ENCODE results near the gene LGR5.
A peak's percentile ranks its signal among the peaks of the same experiment; 100 is the strongest.
"Not testable (repeated sequence)": the region's sequence is repeated elsewhere in the genome, so short reads cannot be mapped to it uniquely, and the experiment has no call there.

Gene LGR5

GRCh38 chr12:71556448-71556847 is 116.8 kb downstream of the LGR5 start:
- no peak for DNase-seq

GRCh38 chr12:71556875-71557274 is 117.3 kb downstream of the LGR5 start:
- no peak for DNase-seq

- DNase-seq = no peak
These were observed 118.8 kb downstream of the LGR5 start for GRCh38 chr12:71558445-71558844.

GRCh38 chr12:71562676-71563595 is 123.3 kb downstream of the LGR5 start:
- peak; percentile 29 for DNase-seq

GRCh38 chr12:71565535-71565934 is 125.9 kb downstream of the LGR5 start:
- no peak for DNase-seq

- DNase-seq = no peak
These were observed 127.1 kb downstream of the LGR5 start for GRCh38 chr12:71566655-71567054.

- DNase-seq = no peak
These were observed 127.9 kb downstream of the LGR5 start for GRCh38 chr12:71567537-71567936.

- DNase-seq = not testable (repeated sequence)
These were observed 130.3 kb downstream of the LGR5 start for GRCh38 chr12:71569885-71570284.

- DNase-seq = no peak
These were observed 136.9 kb downstream of the LGR5 start for GRCh38 chr12:71576496-71576895.

- DNase-seq = no peak
These were observed 139.2 kb downstream of the LGR5 start for GRCh38 chr12:71578694-71579258.

- DNase-seq = no peak
These were observed 141.6 kb downstream of the LGR5 start for GRCh38 chr12:71581206-71581605.

- DNase-seq = no peak
These were observed 143.3 kb downstream of the LGR5 start for GRCh38 chr12:71582925-71583324.

GRCh38 chr12:71584356-71584755 is 144.8 kb downstream of the LGR5 start:
- DNase-seq = no peak

- DNase-seq = no peak
These were observed 145.6 kb downstream of the LGR5 start for GRCh38 chr12:71585218-71585617.

GRCh38 chr12:71587012-71587411 is 147.4 kb downstream of the LGR5 start:
- DNase-seq = no peak

- no peak for DNase-seq
These were observed 149.9 kb downstream of the LGR5 start for GRCh38 chr12:71589478-71589881.

- DNase-seq = no peak
These were observed 152.0 kb downstream of the LGR5 start for GRCh38 chr12:71591601-71592000.

GRCh38 chr12:71592841-71593240 is 153.2 kb downstream of the LGR5 start:
- no peak for DNase-seq

- peak; percentile 15 for DNase-seq
These were observed 154.8 kb downstream of the LGR5 start for GRCh38 chr12:71594214-71594948.

- DNase-seq = no peak
These were observed 159.6 kb downstream of the LGR5 start for GRCh38 chr12:71599210-71599609.

GRCh38 chr12:71601546-71601945 is 161.9 kb downstream of the LGR5 start:
- no peak for DNase-seq

- no peak for DNase-seq
These were observed 163.4 kb downstream of the LGR5 start for GRCh38 chr12:71602761-71603577.

- no peak for DNase-seq
These were observed 165.4 kb downstream of the LGR5 start for GRCh38 chr12:71605039-71605438.
